Stimulated activated naive CD8-positive, alpha-beta T cell treated with anti-CD3 and anti-CD28 coated beads, Interleukin-15, Interleukin-2, amounts not matched to agents 100 ng/mL and 50 ng/mL, for 24 hours (primary cell): ENCODE data around the gene RBM10.

Experiments
- H3K27ac Mint-ChIP-seq: one replicate; pipeline ENCODE4 v1.8.0; 2021; ENCODE audit warnings: mild to moderate bottlenecking, mixed read lengths
- H3K27me3 Mint-ChIP-seq: one replicate; pipeline ENCODE4 v1.8.0; 2021; ENCODE audit warnings: mixed read lengths
- H3K36me3 Mint-ChIP-seq: one replicate; pipeline ENCODE4 v1.8.0; 2021; ENCODE audit warnings: low read depth, mixed read lengths
- H3K4me1 Mint-ChIP-seq: one replicate; pipeline ENCODE4 v1.8.0; 2021; ENCODE audit warnings: low read depth, mixed read lengths
- H3K4me3 Mint-ChIP-seq: one replicate; pipeline ENCODE4 v1.8.0; 2021; ENCODE audit warnings: mild to moderate bottlenecking, mixed read lengths
- H3K9me3 Mint-ChIP-seq: one replicate; pipeline ENCODE4 v1.8.0; 2021; ENCODE audit warnings: mixed read lengths

RBM10 gene

GRCh38 chrX:47224266-47224895 is 79.4 kb downstream of the RBM10 start:
- Mint-ChIP-seq H3K4me1 (peaks cover 18% of the 10 kb centered on the region), H3K27me3 (no peaks in the 10 kb centered on the region), H3K36me3 (peaks cover 49% of the 10 kb centered on the region), H3K27ac (no peak overlapping the region), H3K4me3 (no peak overlapping the region), H3K9me3 (no peaks in the 10 kb centered on the region)

GRCh38 chrX:47224896-47225290 is 79.9 kb downstream of the RBM10 start:
- Mint-ChIP-seq H3K27me3 (no peaks in the 10 kb centered on the region), H3K36me3 (peaks cover 46% of the 10 kb centered on the region)

GRCh38 chrX:47226071-47226470 is 81.0 kb downstream of the RBM10 start:
- Mint-ChIP-seq H3K9me3 (no peaks in the 10 kb centered on the region), H3K4me1 (peaks cover 2% of the 10 kb centered on the region), H3K36me3 (peaks cover 42% of the 10 kb centered on the region), H3K27me3 (no peaks in the 10 kb centered on the region), H3K4me3 (no peak overlapping the region), H3K27ac (no peak overlapping the region)

More at GRCh38 chrX:47224896-47225290, 79.9 kb downstream of the RBM10 start:
- Mint-ChIP-seq H3K27ac (no peak overlapping the region), H3K4me3 (no peak overlapping the region), H3K9me3 (no peaks in the 10 kb centered on the region), H3K4me1 (peaks cover 13% of the 10 kb centered on the region)

- Mint-ChIP-seq H3K27ac (no peak overlapping the region), H3K4me3 (no peak overlapping the region), H3K9me3 (no peaks in the 10 kb centered on the region), H3K4me1 (no peaks in the 10 kb centered on the region), H3K27me3 (no peaks in the 10 kb centered on the region), H3K36me3 (peaks cover 42% of the 10 kb centered on the region)
Observed at GRCh38 chrX:47226531-47227333, 81.7 kb downstream of the RBM10 start.

- H3K4me3 Mint-ChIP-seq = no peak overlapping the region
- H3K36me3 Mint-ChIP-seq = peaks cover 38% of the 10 kb centered on the region
- no peaks in the 10 kb centered on the region for H3K4me1 Mint-ChIP-seq
- H3K27ac Mint-ChIP-seq = no peak overlapping the region
- no peaks in the 10 kb centered on the region for H3K9me3 Mint-ChIP-seq
- H3K27me3 Mint-ChIP-seq = no peaks in the 10 kb centered on the region
Observed at GRCh38 chrX:47227334-47227583, 82.2 kb downstream of the RBM10 start.

GRCh38 chrX:47228550-47229270 is 83.7 kb downstream of the RBM10 start:
- Mint-ChIP-seq H3K4me3 (no peak overlapping the region), H3K4me1 (no peaks in the 10 kb centered on the region), H3K27me3 (no peaks in the 10 kb centered on the region), H3K27ac (no peak overlapping the region), H3K36me3 (peaks cover 36% of the 10 kb centered on the region), H3K9me3 (no peaks in the 10 kb centered on the region)

- Mint-ChIP-seq H3K27ac (no peak overlapping the region), H3K9me3 (no peaks in the 10 kb centered on the region), H3K36me3 (peaks cover 35% of the 10 kb centered on the region), H3K27me3 (no peaks in the 10 kb centered on the region), H3K4me1 (no peaks in the 10 kb centered on the region), H3K4me3 (no peak overlapping the region)
Observed at GRCh38 chrX:47229427-47229826, 84.4 kb downstream of the RBM10 start.

GRCh38 chrX:47230136-47230868 is 85.3 kb downstream of the RBM10 start:
- H3K4me1 Mint-ChIP-seq = peaks cover 4% of the 10 kb centered on the region
- H3K27ac Mint-ChIP-seq = no peak overlapping the region
- no peaks in the 10 kb centered on the region for H3K9me3 Mint-ChIP-seq
- no peak overlapping the region for H3K4me3 Mint-ChIP-seq
- no peaks in the 10 kb centered on the region for H3K27me3 Mint-ChIP-seq
- peaks cover 29% of the 10 kb centered on the region for H3K36me3 Mint-ChIP-seq

- Mint-ChIP-seq H3K4me3 (no peak overlapping the region), H3K36me3 (peaks cover 26% of the 10 kb centered on the region), H3K9me3 (no peaks in the 10 kb centered on the region), H3K27me3 (no peaks in the 10 kb centered on the region), H3K27ac (no peak overlapping the region), H3K4me1 (peaks cover 12% of the 10 kb centered on the region)
Observed at GRCh38 chrX:47231167-47231566, 86.1 kb downstream of the RBM10 start.

- Mint-ChIP-seq H3K9me3 (no peaks in the 10 kb centered on the region), H3K27me3 (no peaks in the 10 kb centered on the region), H3K36me3 (peaks cover 21% of the 10 kb centered on the region), H3K27ac (peak overlapping the region; percentile 91), H3K4me3 (peak overlapping the region; percentile 85), H3K4me1 (peaks cover 24% of the 10 kb centered on the region)
Observed at GRCh38 chrX:47232197-47232802, 87.3 kb downstream of the RBM10 start.

GRCh38 chrX:47232803-47233332 is 87.8 kb downstream of the RBM10 start, which contains the start of gene USP11:
TSS of gene USP11 (plus strand) at chrX:47233009. CDS start at chrX:47233044, 35 bp downstream.
- H3K36me3 Mint-ChIP-seq = peaks cover 21% of the 10 kb centered on the region
- peak within 1 kb of the TSS; percentile 85 for H3K4me3 Mint-ChIP-seq
- no peaks in the 10 kb centered on the region for H3K27me3 Mint-ChIP-seq
- no peaks in the 10 kb centered on the region for H3K9me3 Mint-ChIP-seq
- H3K4me1 Mint-ChIP-seq = peaks cover 24% of the 10 kb centered on the region
- H3K27ac Mint-ChIP-seq = peak within 1 kb of the TSS; percentile 91

GRCh38 chrX:47233333-47234113 is 88.5 kb downstream of the RBM10 start:
- H3K9me3 Mint-ChIP-seq = no peaks in the 10 kb centered on the region
- H3K4me3 Mint-ChIP-seq = peak overlapping the region; percentile 85
- H3K4me1 Mint-ChIP-seq = peaks cover 24% of the 10 kb centered on the region
- peaks cover 15% of the 10 kb centered on the region for H3K36me3 Mint-ChIP-seq
- no peaks in the 10 kb centered on the region for H3K27me3 Mint-ChIP-seq
- peak overlapping the region; percentile 91 for H3K27ac Mint-ChIP-seq

- Mint-ChIP-seq H3K9me3 (no peaks in the 10 kb centered on the region), H3K27me3 (no peaks in the 10 kb centered on the region), H3K36me3 (peaks cover 11% of the 10 kb centered on the region), H3K4me1 (peaks cover 24% of the 10 kb centered on the region), H3K27ac (peak overlapping the region; percentile 91), H3K4me3 (peak overlapping the region; percentile 85)
Observed at GRCh38 chrX:47234583-47234982, 89.6 kb downstream of the RBM10 start.
